Breast epithelium (tissue), 3 donors: ENCODE data around the gene PGM5.

Experiments used
- POLR2A ChIP-seq: fragments of 450-650 bp; IDR thresholded peaks from one replicate; pipeline ENCODE4 v1.6.1; 2016; ENCODE audit warnings: antibody characterized with exemption, mild to moderate bottlenecking, moderate library complexity
- POLR2AphosphoS5 ChIP-seq, 3 donors: sonication (generic); formaldehyde crosslinking; IDR thresholded peaks; one replicate each; pipeline ENCODE4 v1.6.1; 2017; ENCODE audit warnings: antibody characterized with exemption in 3 of 3
- TF ChIP-seq, protein P1 (sequence below), 3 donors: fragments of 450-650 bp; IDR thresholded peaks; one replicate each; pipeline ENCODE4 v1.5.1; 2016 to 2017; ENCODE audit warnings: antibody characterized with exemption in 3 of 3, mild to moderate bottlenecking in 3 of 3, moderate library complexity in 3 of 3

DNA sequence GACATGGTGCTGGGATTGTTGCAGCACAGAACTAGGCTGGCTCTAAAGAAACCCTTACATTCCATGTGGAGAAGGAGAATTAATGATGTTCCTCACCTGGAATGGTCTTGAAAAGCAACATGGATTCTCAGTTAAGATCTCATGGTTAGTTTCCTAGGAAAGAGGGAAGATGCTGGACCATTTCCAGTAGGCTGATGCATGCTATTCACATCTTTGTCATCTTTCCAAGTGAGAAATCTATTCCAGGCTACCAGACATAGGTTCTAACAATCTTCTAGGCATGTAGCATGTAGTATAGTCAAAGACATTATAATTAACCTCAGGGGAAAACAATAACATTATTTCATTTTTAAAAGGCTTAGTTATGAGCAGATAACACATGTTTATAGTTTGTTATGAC lies 139.9 kb downstream of the PGM5 start:
- TF ChIP-seq POLR2AphosphoS5 (IDR thresholded peaks at IDR 0.05) (no peak), POLR2A (no peak)
- TF ChIP-seq, protein P1, sequence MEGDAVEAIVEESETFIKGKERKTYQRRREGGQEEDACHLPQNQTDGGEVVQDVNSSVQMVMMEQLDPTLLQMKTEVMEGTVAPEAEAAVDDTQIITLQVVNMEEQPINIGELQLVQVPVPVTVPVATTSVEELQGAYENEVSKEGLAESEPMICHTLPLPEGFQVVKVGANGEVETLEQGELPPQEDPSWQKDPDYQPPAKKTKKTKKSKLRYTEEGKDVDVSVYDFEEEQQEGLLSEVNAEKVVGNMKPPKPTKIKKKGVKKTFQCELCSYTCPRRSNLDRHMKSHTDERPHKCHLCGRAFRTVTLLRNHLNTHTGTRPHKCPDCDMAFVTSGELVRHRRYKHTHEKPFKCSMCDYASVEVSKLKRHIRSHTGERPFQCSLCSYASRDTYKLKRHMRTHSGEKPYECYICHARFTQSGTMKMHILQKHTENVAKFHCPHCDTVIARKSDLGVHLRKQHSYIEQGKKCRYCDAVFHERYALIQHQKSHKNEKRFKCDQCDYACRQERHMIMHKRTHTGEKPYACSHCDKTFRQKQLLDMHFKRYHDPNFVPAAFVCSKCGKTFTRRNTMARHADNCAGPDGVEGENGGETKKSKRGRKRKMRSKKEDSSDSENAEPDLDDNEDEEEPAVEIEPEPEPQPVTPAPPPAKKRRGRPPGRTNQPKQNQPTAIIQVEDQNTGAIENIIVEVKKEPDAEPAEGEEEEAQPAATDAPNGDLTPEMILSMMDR (IDR thresholded peaks at IDR 0.05) = no peak
